ENCODE data around the gene NTF3.

Gene NTF3

GRCh38 chr12:5430641-5431603 lies 986 bp upstream of the NTF3 start:
- no peak for DNase-seq

GRCh38 chr12:5433081-5433844 lies 1.4 kb downstream of the NTF3 start:
- no peak for DNase-seq

GRCh38 chr12:5433845-5434646 lies 2.1 kb downstream of the NTF3 start:
- no peak for DNase-seq

DNA sequence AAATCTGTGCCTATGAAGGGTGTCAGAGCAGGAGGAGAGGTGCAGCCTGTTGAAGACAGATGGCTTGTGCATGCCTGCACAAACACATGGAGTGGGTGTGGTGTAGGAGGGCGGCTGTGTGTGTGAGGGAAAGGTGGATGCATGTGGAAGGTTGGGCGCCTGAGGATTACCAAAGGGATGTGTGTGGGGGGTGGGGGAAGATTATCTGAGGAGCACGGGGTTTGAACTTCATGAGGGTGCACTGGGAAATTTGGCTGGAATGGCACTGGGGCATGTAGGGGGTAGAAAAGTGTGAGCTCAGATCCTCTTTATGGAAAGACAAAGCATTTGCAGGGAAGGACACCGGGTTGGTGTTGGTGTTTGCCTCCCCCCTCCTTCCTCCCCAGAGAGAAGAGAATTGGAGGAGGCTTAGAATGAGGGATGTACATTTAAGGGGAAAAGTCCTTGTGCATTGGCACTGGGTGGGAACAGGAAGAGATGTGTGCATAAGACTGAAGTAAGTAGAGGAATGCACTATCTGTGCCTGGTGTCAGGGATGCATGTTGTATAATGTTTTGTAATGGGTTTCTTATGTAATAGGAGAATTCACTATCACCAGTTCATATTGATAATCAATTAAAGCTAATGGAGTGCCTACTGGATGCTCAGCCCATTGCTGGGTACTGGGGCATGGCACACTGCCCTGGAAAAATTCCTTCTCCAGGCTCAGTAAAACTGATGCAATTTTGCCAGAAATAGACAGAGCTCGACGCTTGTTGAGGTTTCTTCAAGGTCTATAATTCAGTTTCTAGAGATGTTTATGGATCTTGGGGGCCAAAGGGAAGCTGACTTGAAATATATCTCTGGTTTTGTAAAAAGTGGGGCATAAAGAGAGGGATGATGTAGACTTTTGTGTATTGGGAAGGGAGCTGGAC lies 3.0 kb downstream of the NTF3 start:
- DNase-seq = no peak

- no peak for DNase-seq
These were observed 5.3 kb downstream of the NTF3 start for GRCh38 chr12:5437182-5437583.

DNA sequence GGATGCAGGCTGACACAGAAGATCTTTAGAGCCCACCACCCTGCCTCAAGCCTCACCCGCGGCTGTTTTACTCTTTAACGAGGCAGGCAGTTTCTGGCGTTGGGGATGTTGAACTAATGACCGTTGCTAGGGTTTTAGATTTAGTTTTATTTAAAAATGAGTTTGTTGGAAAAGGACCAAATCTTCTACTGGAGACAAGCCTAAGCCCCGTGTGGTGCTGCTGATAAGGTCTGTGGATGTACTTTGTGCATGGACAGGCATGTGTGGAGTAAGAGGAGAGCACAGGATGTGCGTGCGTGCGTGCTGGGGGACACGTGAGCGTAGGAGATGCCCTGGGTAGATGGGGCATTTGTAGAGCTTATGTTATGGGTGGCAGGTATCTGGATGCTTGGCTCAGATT lies 5.7 kb downstream of the NTF3 start:
- no peak for DNase-seq

DNA sequence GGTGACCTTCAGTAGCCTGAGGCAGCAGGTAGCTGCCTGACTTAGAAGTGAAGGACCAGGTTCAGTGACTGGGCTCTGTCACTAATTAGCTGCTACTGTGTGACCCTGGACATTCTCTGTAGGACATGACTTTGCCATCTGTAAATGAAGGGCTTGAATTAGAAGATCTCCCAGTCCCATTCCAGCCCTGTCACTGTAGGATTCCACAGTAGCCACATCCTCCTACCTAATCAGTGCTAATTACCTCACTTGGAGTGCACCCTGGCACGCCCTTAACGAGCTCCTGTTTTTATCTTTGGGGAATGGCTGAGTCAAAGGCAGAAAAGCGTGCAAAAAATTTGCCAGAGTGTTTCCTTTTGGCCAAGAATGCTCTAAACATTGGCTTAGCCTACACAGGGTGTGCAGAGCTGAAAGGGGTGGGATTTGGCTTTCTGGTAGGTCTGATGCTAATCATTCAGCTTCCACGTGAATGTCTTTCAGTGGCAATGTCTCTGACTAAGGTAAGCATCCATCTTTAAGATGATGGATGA lies 6.8 kb downstream of the NTF3 start:
- DNase-seq = no peak

GRCh38 chr12:5439371-5439771 lies 7.5 kb downstream of the NTF3 start:
- no peak for DNase-seq

GRCh38 chr12:5439788-5440300 lies 7.9 kb downstream of the NTF3 start:
- no peak for DNase-seq

DNA sequence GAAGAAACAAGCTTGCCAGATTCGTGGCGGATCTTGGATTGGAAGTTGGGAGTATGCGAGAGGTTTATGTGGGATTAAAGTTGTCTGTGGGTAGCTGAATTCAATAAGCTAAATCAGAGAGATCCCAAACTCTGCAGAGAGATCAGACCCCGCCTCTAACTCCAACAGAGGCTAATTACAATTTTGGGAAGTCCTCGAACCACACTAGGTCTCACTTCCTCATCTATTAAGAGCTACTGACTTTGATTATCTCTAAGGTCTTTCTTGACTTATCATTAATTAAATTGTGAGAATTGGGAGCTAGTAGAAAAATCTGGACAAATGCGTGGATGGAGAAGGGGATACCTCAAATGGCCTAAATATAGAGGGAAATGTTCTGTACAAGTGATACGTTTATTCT lies 9.1 kb downstream of the NTF3 start:
- DNase-seq = no peak

GRCh38 chr12:5441497-5442236 lies 9.8 kb downstream of the NTF3 start:
- DNase-seq = no peak

GRCh38 chr12:5442251-5443006 lies 10.5 kb downstream of the NTF3 start:
- DNase-seq = no peak

DNA sequence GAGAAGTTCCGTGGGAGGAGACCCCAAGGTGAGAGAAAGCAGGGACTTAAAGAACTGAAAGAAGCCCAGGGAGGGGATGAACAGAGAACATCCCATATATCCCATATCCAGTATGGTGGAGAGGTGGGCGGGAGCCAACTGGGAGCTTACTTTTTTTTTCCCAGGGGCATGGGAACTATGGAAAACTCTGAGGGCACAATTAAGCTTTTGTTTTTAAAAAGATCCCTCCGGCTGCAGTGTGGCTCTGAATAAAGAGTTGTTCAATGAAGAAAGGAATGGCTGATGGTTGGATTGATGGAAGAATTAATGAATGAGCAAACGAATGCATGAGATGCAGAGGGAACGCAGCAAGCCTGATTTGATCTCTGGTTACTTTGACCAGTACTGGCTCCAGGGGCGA lies 12.6 kb downstream of the NTF3 start:
- DNase-seq = no peak

GRCh38 chr12:5447320-5447719 lies 15.4 kb downstream of the NTF3 start:
- DNase-seq = no peak

DNA sequence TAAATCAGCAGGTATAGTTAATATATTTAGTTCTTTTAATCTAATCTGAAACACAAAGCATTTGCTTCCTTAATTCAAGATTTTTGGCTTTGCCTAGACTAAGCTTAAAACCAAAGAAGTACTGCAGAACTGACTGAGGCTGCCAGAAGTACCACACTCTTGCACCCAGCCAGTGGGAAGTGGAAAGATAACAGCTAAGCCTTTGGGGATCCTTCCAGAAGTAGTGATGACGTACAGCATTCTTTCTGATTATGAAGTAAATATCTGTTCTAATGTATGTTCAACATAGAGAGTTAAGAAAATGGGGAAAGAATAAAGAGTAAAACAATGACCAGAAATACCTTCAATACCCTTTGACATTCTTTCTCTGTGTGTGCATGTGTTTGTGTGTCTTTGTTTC lies 19.3 kb downstream of the NTF3 start:
- no peak for DNase-seq

GRCh38 chr12:5452569-5452968 lies 20.7 kb downstream of the NTF3 start:
- DNase-seq = no peak

- DNase-seq = no peak
These were observed 21.6 kb downstream of the NTF3 start for GRCh38 chr12:5453466-5453865.

GRCh38 chr12:5455045-5455444 lies 23.1 kb downstream of the NTF3 start:
- DNase-seq = no peak

GRCh38 chr12:5456030-5456429 lies 24.1 kb downstream of the NTF3 start:
- no peak for DNase-seq
